ENCODE data around the gene FILIP1L. TPM values are rescaled to one million over a fixed set of nuclear protein-coding genes. Genes with fewer than 3 reads are reported as not detected.

The FILIP1L gene
- total RNA-seq, 4 donors from 2014 or later, result 87.1 to 115 (median 99.6) TPM

DNA sequence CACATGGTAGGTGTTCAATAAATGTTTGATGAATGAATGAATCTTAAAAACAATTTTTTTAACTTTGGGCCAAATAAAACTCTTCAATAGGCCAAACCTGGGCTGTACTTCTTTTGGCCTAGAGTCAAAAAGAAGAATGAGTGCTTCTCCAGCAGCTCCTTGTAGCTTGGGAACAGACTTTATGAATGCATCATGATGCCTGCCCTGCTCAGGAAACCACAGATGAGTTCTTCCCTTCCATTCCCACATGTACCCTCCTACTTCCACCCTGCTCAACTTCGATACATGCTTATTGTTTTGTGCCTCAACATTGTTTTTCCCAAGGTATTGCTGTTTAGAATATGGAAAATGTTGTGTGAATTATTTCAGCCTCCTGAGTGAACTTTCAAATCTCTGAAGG, 87.0 kb downstream of the FILIP1L start:
- Histone ChIP-seq H3K4me1 (peaks cover 60 to 65% of the 10 kb centered on the region in 2 donors), H3K9me3 (no peaks in the 10 kb centered on the region), H3K27ac (peak overlapping the region; percentile 73 to 87 (median 81)), H3K4me3 (no peak overlapping the region), H3K27me3 (no peaks in the 10 kb centered on the region), H3K36me3 (no peaks in the 10 kb centered on the region)
- no peak for ATAC-seq
- in situ Hi-C loops (cut with MboI; ENCODE audit: low sequenced_read_pairs in 4 of 4) (no loop called here), intact Hi-C loops (cut with DNase I; ENCODE audit: low total_unique reads) (loop anchor here (5.0 kb wide), 1 partner anchor 55 kb away; no protein-coding TSS in a partner anchor)
- no peak for DNase-seq
- no peak for TF ChIP-seq POLR2A (IDR thresholded peaks at IDR 0.05)
- TF ChIP-seq, protein P1, sequence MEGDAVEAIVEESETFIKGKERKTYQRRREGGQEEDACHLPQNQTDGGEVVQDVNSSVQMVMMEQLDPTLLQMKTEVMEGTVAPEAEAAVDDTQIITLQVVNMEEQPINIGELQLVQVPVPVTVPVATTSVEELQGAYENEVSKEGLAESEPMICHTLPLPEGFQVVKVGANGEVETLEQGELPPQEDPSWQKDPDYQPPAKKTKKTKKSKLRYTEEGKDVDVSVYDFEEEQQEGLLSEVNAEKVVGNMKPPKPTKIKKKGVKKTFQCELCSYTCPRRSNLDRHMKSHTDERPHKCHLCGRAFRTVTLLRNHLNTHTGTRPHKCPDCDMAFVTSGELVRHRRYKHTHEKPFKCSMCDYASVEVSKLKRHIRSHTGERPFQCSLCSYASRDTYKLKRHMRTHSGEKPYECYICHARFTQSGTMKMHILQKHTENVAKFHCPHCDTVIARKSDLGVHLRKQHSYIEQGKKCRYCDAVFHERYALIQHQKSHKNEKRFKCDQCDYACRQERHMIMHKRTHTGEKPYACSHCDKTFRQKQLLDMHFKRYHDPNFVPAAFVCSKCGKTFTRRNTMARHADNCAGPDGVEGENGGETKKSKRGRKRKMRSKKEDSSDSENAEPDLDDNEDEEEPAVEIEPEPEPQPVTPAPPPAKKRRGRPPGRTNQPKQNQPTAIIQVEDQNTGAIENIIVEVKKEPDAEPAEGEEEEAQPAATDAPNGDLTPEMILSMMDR (IDR thresholded peaks at IDR 0.05 in 4 of 5, conservative IDR thresholded peaks at IDR 0.05 in 1 of 5), result no peak

- in situ Hi-C loops (cut with MboI; ENCODE audit: low sequenced_read_pairs in 4 of 4) (no loop called here), intact Hi-C loops (cut with DNase I; ENCODE audit: low total_unique reads) (loop anchor here (5.0 kb wide), 1 partner anchor 52 kb away; no protein-coding TSS in a partner anchor)
- Histone ChIP-seq H3K4me1 (peaks cover 48 to 55% of the 10 kb centered on the region in 2 donors), H3K36me3 (no peaks in the 10 kb centered on the region), H3K4me3 (peak overlapping the region in 1 of 4 donors; percentile 18), H3K27me3 (no peaks in the 10 kb centered on the region), H3K9me3 (no peaks in the 10 kb centered on the region), H3K27ac (peak overlapping the region; percentile 63 to 87 (median 74))
- no peak for DNase-seq
- TF ChIP-seq, protein P1 (IDR thresholded peaks at IDR 0.05 in 4 of 5, conservative IDR thresholded peaks at IDR 0.05 in 1 of 5), result no peak
- TF ChIP-seq POLR2A (IDR thresholded peaks at IDR 0.05), result no peak
- peak; percentile 22 to 48 for ATAC-seq
Observed at GRCh38 chr3:100024520-100025303, 89.6 kb downstream of the FILIP1L start.

GRCh38 chr3:100023595-100023994, 90.7 kb downstream of the FILIP1L start:
- DNase-seq (no peak), ATAC-seq (no peak)
- Histone ChIP-seq H3K36me3 (no peaks in the 10 kb centered on the region), H3K4me3 (no peak overlapping the region), H3K4me1 (peaks cover 38 to 50% of the 10 kb centered on the region in 2 donors), H3K9me3 (no peaks in the 10 kb centered on the region), H3K27me3 (no peaks in the 10 kb centered on the region), H3K27ac (peak overlapping the region; percentile 63 to 87 (median 74))
- in situ Hi-C loops (cut with MboI; ENCODE audit: low sequenced_read_pairs in 4 of 4), result no loop called here
- TF ChIP-seq, protein P1 (IDR thresholded peaks at IDR 0.05 in 4 of 5, conservative IDR thresholded peaks at IDR 0.05 in 1 of 5), result no peak
- TF ChIP-seq POLR2A (IDR thresholded peaks at IDR 0.05), result no peak
- intact Hi-C loops (cut with DNase I; ENCODE audit: low total_unique reads), result no loop called here

- in situ Hi-C loops (cut with MboI; ENCODE audit: low sequenced_read_pairs in 4 of 4), result no loop called here
- intact Hi-C loops (cut with DNase I; ENCODE audit: low total_unique reads), result no loop called here
- no peak for TF ChIP-seq POLR2A (IDR thresholded peaks at IDR 0.05)
- TF ChIP-seq, protein P1 (IDR thresholded peaks at IDR 0.05 in 4 of 5, conservative IDR thresholded peaks at IDR 0.05 in 1 of 5), result no peak
- no peaks in the 10 kb centered on the region for H3K27me3 ChIP-seq
- peak overlapping the region; percentile 63 to 87 (median 74) for H3K27ac ChIP-seq
- no peak overlapping the region for H3K4me3 ChIP-seq
- H3K9me3 ChIP-seq, result no peaks in the 10 kb centered on the region
- DNase-seq, result no peak
- no peak for ATAC-seq
- no peaks in the 10 kb centered on the region for H3K36me3 ChIP-seq
- peaks cover 34 to 50% of the 10 kb centered on the region in 2 donors for H3K4me1 ChIP-seq
Observed at GRCh38 chr3:100023150-100023549, 91.2 kb downstream of the FILIP1L start.
